Measurements from ENCODE around the gene PSMB3.

GRCh38 chr17:38703742-38704605 is 48.6 kb upstream of the PSMB3 start:
- TF ChIP-seq, protein P1, sequence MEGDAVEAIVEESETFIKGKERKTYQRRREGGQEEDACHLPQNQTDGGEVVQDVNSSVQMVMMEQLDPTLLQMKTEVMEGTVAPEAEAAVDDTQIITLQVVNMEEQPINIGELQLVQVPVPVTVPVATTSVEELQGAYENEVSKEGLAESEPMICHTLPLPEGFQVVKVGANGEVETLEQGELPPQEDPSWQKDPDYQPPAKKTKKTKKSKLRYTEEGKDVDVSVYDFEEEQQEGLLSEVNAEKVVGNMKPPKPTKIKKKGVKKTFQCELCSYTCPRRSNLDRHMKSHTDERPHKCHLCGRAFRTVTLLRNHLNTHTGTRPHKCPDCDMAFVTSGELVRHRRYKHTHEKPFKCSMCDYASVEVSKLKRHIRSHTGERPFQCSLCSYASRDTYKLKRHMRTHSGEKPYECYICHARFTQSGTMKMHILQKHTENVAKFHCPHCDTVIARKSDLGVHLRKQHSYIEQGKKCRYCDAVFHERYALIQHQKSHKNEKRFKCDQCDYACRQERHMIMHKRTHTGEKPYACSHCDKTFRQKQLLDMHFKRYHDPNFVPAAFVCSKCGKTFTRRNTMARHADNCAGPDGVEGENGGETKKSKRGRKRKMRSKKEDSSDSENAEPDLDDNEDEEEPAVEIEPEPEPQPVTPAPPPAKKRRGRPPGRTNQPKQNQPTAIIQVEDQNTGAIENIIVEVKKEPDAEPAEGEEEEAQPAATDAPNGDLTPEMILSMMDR (IDR thresholded peaks at IDR 0.05), result no peak
- TF ChIP-seq POLR2A (IDR thresholded peaks at IDR 0.05), result no peak
